ENCODE data around the gene NTPCR. TPM values are rescaled to one million over a fixed set of nuclear protein-coding genes. Genes with fewer than 3 reads are reported as not detected.

The NTPCR gene
- total RNA-seq, 3 donors from 2014 or later: 27.2 to 40.1 (median 28.8) TPM

DNA sequence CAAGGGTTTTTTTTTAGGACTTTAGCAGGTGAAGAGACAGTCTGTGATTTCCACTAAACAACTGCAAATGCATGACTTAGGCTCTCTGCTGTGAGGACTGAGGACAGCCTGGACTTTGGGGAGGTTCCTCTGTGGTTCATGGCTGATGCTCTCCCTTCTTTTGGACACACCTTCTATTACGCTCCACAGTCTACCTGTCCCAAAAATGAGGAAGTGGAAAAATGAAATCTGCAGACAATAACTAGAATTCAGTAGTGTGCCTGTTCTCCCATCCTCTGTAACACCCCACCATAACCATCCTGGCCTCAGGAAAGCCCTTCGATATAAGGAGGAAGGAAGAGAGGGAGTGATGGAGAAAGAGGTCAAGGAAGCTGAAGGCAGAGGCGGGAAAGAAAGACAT is 68.7 kb downstream of the NTPCR start:
- H3K4me1 ChIP-seq: no peaks in the 10 kb centered on the region
- no peak overlapping the region for H3K27ac ChIP-seq
- TF ChIP-seq POLR2A (IDR thresholded peaks at IDR 0.05): no peak
- TF ChIP-seq, protein P1, sequence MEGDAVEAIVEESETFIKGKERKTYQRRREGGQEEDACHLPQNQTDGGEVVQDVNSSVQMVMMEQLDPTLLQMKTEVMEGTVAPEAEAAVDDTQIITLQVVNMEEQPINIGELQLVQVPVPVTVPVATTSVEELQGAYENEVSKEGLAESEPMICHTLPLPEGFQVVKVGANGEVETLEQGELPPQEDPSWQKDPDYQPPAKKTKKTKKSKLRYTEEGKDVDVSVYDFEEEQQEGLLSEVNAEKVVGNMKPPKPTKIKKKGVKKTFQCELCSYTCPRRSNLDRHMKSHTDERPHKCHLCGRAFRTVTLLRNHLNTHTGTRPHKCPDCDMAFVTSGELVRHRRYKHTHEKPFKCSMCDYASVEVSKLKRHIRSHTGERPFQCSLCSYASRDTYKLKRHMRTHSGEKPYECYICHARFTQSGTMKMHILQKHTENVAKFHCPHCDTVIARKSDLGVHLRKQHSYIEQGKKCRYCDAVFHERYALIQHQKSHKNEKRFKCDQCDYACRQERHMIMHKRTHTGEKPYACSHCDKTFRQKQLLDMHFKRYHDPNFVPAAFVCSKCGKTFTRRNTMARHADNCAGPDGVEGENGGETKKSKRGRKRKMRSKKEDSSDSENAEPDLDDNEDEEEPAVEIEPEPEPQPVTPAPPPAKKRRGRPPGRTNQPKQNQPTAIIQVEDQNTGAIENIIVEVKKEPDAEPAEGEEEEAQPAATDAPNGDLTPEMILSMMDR (IDR thresholded peaks at IDR 0.05): no peak
- no peak for TF ChIP-seq POLR2AphosphoS5 (IDR thresholded peaks at IDR 0.05)
- H3K36me3 ChIP-seq: no peaks in the 10 kb centered on the region
- no peaks in the 10 kb centered on the region for H3K9me3 ChIP-seq
- no peak overlapping the region for H3K4me3 ChIP-seq
- intact Hi-C loops (cut with DNase I; ENCODE audit: low total_unique reads): no loop called here
- no peak for DNase-seq (ENCODE audit: low spot score in 2 of 2)
- no peaks in the 10 kb centered on the region for H3K27me3 ChIP-seq

DNA sequence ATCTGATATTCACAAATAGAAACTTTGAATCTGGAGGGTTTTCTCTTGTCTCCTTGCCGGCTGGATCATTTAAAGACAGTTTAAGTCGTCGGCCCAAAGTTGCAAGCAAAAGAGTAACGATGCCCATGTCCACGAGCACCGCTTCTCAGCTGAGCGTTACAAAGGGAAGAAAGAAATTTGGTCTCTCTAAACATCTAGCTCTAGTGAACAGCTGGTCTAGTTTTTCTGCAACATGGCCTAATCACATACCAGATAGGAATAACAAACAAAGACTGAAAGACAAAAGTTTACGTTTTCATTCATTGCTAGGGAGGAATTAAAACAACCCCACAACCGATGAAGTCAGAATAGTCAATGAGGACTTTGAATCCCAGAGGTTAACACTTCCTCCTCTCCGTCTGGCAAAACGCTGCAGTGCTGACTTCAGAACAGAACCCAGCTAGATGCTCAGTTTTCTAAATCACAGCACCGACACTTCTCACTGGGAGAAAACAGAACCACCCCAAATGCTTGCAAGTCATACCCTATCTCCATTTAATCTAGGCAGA is 69.4 kb downstream of the NTPCR start:
- DNase-seq (ENCODE audit: low spot score in 2 of 2): no peak
- intact Hi-C loops (cut with DNase I; ENCODE audit: low total_unique reads): no loop called here
- Histone ChIP-seq H3K4me1 (no peaks in the 10 kb centered on the region), H3K27ac (no peak overlapping the region), H3K27me3 (no peaks in the 10 kb centered on the region), H3K36me3 (no peaks in the 10 kb centered on the region), H3K9me3 (no peaks in the 10 kb centered on the region), H3K4me3 (no peak overlapping the region)
- TF ChIP-seq POLR2A (IDR thresholded peaks at IDR 0.05): no peak
- no peak for TF ChIP-seq POLR2AphosphoS5 (IDR thresholded peaks at IDR 0.05)
- TF ChIP-seq, protein P1 (IDR thresholded peaks at IDR 0.05): no peak

DNA sequence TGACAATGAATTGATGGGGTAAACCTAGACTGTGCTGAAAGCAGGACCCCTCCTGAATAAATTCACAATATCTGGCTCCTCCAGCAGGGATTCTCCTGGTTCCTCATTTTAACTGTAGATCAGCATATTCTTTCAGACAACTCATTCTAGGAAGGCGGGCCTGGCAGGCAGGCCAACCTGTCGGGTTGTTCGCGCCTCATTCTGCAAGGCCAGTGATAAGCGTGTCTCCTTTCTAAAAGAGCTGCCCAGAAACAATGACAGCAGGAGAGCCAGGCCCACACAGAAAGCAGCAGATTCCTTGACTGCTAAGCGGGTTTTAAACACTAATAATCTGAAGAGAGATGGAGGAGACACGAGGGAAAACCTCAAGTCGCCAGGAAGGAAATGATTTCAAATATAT is 70.0 kb downstream of the NTPCR start:
- DNase-seq (ENCODE audit: low spot score in 2 of 2): no peak
- intact Hi-C loops (cut with DNase I; ENCODE audit: low total_unique reads): no loop called here
- H3K4me1 ChIP-seq: no peaks in the 10 kb centered on the region
- no peak overlapping the region for H3K27ac ChIP-seq
- no peaks in the 10 kb centered on the region for H3K27me3 ChIP-seq
- H3K9me3 ChIP-seq: no peaks in the 10 kb centered on the region
- H3K36me3 ChIP-seq: no peaks in the 10 kb centered on the region
- TF ChIP-seq POLR2AphosphoS5 (IDR thresholded peaks at IDR 0.05): no peak
- no peak for TF ChIP-seq POLR2A (IDR thresholded peaks at IDR 0.05)
- TF ChIP-seq, protein P1 (IDR thresholded peaks at IDR 0.05): no peak
- no peak overlapping the region for H3K4me3 ChIP-seq

- DNase-seq (ENCODE audit: low spot score in 2 of 2): no peak
- H3K27me3 ChIP-seq: no peaks in the 10 kb centered on the region
- H3K9me3 ChIP-seq: no peaks in the 10 kb centered on the region
- H3K27ac ChIP-seq: no peak overlapping the region
- H3K4me1 ChIP-seq: no peaks in the 10 kb centered on the region
- no peaks in the 10 kb centered on the region for H3K36me3 ChIP-seq
- intact Hi-C loops (cut with DNase I; ENCODE audit: low total_unique reads): no loop called here
- H3K4me3 ChIP-seq: no peak overlapping the region
- TF ChIP-seq POLR2AphosphoS5 (IDR thresholded peaks at IDR 0.05) (no peak), POLR2A (IDR thresholded peaks at IDR 0.05) (no peak)
Measured at GRCh38 chr1:233022246-233022645, 71.8 kb downstream of the NTPCR start.

DNA sequence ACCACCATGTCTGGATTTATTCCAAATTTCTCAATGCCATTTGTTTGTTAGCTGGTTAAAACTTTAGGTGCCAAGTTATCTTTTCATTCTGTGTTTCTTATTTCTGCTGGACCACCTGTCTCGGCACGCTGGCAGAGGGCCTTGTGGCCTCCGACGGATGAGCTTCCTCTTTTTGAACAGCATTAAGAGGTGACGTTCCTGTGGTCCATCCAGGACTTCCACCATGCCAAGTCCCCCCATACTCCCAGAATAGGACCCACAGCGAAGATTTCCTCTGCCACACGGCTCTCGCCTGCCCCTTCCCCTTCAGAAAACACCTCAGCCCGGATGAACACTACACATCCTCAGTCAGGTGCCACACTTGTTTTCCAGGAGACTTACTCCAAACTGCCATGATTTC is 73.8 kb downstream of the NTPCR start:
- intact Hi-C loops (cut with DNase I; ENCODE audit: low total_unique reads): no loop called here
- Histone ChIP-seq H3K4me3 (no peak overlapping the region), H3K4me1 (no peaks in the 10 kb centered on the region), H3K36me3 (no peaks in the 10 kb centered on the region), H3K27me3 (no peaks in the 10 kb centered on the region), H3K27ac (no peak overlapping the region), H3K9me3 (no peaks in the 10 kb centered on the region)
- TF ChIP-seq, protein P1 (IDR thresholded peaks at IDR 0.05): no peak
- TF ChIP-seq POLR2A (IDR thresholded peaks at IDR 0.05) (no peak), POLR2AphosphoS5 (IDR thresholded peaks at IDR 0.05) (no peak)
- no peak for DNase-seq (ENCODE audit: low spot score in 2 of 2)

DNA sequence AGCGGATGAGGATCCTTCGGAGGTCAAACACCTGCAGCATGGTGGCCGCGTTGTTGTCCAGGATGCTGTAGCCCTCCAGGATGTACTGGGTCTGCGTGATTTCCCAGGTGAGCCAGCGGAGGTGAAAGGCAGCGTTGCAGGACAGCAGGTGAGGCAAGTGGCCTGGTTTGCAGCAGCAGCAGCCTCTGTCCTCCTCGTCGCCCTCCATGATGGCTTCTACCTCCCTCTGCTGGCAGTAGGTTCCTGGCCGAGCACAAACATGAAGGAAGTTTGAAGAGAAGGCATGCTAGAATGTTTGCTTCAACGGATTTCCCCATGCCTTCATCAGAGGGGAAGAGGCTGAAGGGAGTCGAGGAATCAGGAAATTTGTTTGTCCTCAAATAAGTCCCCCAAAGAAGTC is 74.7 kb downstream of the NTPCR start:
- Histone ChIP-seq H3K4me3 (no peak overlapping the region), H3K9me3 (no peaks in the 10 kb centered on the region), H3K27ac (no peak overlapping the region), H3K36me3 (no peaks in the 10 kb centered on the region), H3K27me3 (no peaks in the 10 kb centered on the region), H3K4me1 (no peaks in the 10 kb centered on the region)
- intact Hi-C loops (cut with DNase I; ENCODE audit: low total_unique reads): no loop called here
- TF ChIP-seq POLR2AphosphoS5 (IDR thresholded peaks at IDR 0.05): no peak
- TF ChIP-seq, protein P1 (IDR thresholded peaks at IDR 0.05): peak in 1 of 3 donors; percentile 34
- peak in 1 of 2 donors; percentile 20 for DNase-seq (ENCODE audit: low spot score in 2 of 2)
